HG03039 (cell line): ENCODE measurements around the gene CALN1.

Experiments used
- ATAC-seq: cut with Tn5 transposase; IDR thresholded peaks from one replicate; pipeline ENCODE4 v1.9.1; 2021; ENCODE audit warnings: mild to moderate bottlenecking, moderate library complexity; ENCODE audit not compliant: unreplicated experiment

The CALN1 gene

GRCh38 chr7:71900556-71900955, 511.6 kb downstream of the CALN1 start:
- ATAC-seq = no peak

- ATAC-seq = no peak
Measured at GRCh38 chr7:71896535-71896934, 515.6 kb downstream of the CALN1 start.

GRCh38 chr7:71886046-71886445, 526.1 kb downstream of the CALN1 start:
- ATAC-seq = no peak

GRCh38 chr7:71885487-71885886, 526.7 kb downstream of the CALN1 start:
- no peak for ATAC-seq

GRCh38 chr7:71883415-71883814, 528.7 kb downstream of the CALN1 start:
- no peak for ATAC-seq

GRCh38 chr7:71871446-71871845, 540.7 kb downstream of the CALN1 start:
- ATAC-seq = no peak

GRCh38 chr7:71870812-71871211, 541.3 kb downstream of the CALN1 start:
- no peak for ATAC-seq

GRCh38 chr7:71868797-71869196, 543.3 kb downstream of the CALN1 start:
- ATAC-seq = no peak

GRCh38 chr7:71867626-71868025, 544.5 kb downstream of the CALN1 start:
- ATAC-seq = no peak

- ATAC-seq = no peak
Measured at GRCh38 chr7:71865172-71865571, 547.0 kb downstream of the CALN1 start.

- no peak for ATAC-seq
Measured at GRCh38 chr7:71864130-71864529, 548.0 kb downstream of the CALN1 start.

GRCh38 chr7:71860572-71860971, 551.6 kb downstream of the CALN1 start:
- ATAC-seq = no peak

- ATAC-seq = no peak
Measured at GRCh38 chr7:71857338-71857737, 554.8 kb downstream of the CALN1 start.

GRCh38 chr7:71854546-71855397, 557.4 kb downstream of the CALN1 start:
- ATAC-seq = no peak

GRCh38 chr7:71851776-71852498, 560.2 kb downstream of the CALN1 start:
- ATAC-seq = no peak

- no peak for ATAC-seq
Measured at GRCh38 chr7:71846160-71846559, 566.0 kb downstream of the CALN1 start.

- ATAC-seq = no peak
Measured at GRCh38 chr7:71843676-71844075, 568.5 kb downstream of the CALN1 start.

GRCh38 chr7:71842786-71843185, 569.4 kb downstream of the CALN1 start:
- no peak for ATAC-seq

GRCh38 chr7:71842381-71842780, 569.8 kb downstream of the CALN1 start:
- ATAC-seq = no peak

- no peak for ATAC-seq
Measured at GRCh38 chr7:71835056-71835455, 577.1 kb downstream of the CALN1 start.

- ATAC-seq = no peak
Measured at GRCh38 chr7:71829515-71829914, 582.6 kb downstream of the CALN1 start.

- no peak for ATAC-seq
Measured at GRCh38 chr7:71828361-71828760, 583.8 kb downstream of the CALN1 start.
